Neural progenitor cell (in vitro differentiated cells): ENCODE results near the gene MRPS34. TPM values are rescaled to one million over a fixed set of nuclear protein-coding genes. Genes with fewer than 3 reads are reported as not detected.
A peak's percentile ranks its signal among the peaks of the same experiment; 100 is the strongest.

ENCODE experiments used
- DNase-seq: peaks from one replicate; pipeline ENCODE4 v3.0.0-alpha.2; 2016; ENCODE audit warnings: low spot score
- H2AFZ ChIP-seq: fragments of 200-600 bp; sonication (generic); replicated peaks from 2 replicates; pipeline ENCODE4 v1.6.1; 2016; ENCODE audit warnings: antibody characterized with exemption
- H3F3A ChIP-seq: fragments of 200-600 bp; sonication (generic); 2 replicates; pipeline ENCODE4 v1.6.1; 2016; ENCODE audit warnings: antibody characterized with exemption, low read depth
- H3K27ac ChIP-seq: fragments of 200-600 bp; sonication (generic); 2 replicates; pipeline ENCODE4 v1.5.1; 2016; ENCODE audit warnings: mild to moderate bottlenecking
- H3K27me3 ChIP-seq: fragments of 200-600 bp; sonication (generic); 2 replicates; pipeline ENCODE4 v1.6.1; 2016; ENCODE audit warnings: mild to moderate bottlenecking, moderate library complexity
- H3K36me3 ChIP-seq: fragments of 200-600 bp; sonication (generic); 2 replicates; pipeline ENCODE4 v1.5.1; 2016
- H3K4me1 ChIP-seq: fragments of 200-600 bp; sonication (generic); 2 replicates; pipeline ENCODE4 v1.6.1; 2016; ENCODE audit warnings: mixed run types
- H3K4me2 ChIP-seq: fragments of 200-600 bp; sonication (generic); 2 replicates; pipeline ENCODE4 v1.6.1; 2016
- H3K4me3 ChIP-seq: fragments of 200-600 bp; sonication (generic); 2 replicates; pipeline ENCODE4 v1.5.1; 2016
- H3K79me2 ChIP-seq: fragments of 200-600 bp; sonication (generic); 2 replicates; pipeline ENCODE4 v1.6.1; 2016; ENCODE audit warnings: low read depth
- H3K9ac ChIP-seq: fragments of 200-600 bp; sonication (generic); 2 replicates; pipeline ENCODE4 v1.6.1; 2016
- H3K9me3 ChIP-seq: fragments of 200-600 bp; sonication (generic); 2 replicates; pipeline ENCODE4 v1.5.1; 2016; ENCODE audit warnings: low read depth
- H4K20me1 ChIP-seq: fragments of 200-600 bp; sonication (generic); 2 replicates; pipeline ENCODE4 v1.6.1; 2016; ENCODE audit warnings: low read depth
- H3K27ac Mint-ChIP-seq: 3 replicates; pipeline ENCODE4 v1.8.0; 2021; ENCODE audit warnings: mixed read lengths
- H3K27me3 Mint-ChIP-seq: 2 replicates; pipeline ENCODE4 v1.8.0; 2022; ENCODE audit warnings: low read depth, mild to moderate bottlenecking, inconsistent platforms, moderate library complexity, mixed read lengths; ENCODE audit not compliant: insufficient read depth
- H3K36me3 Mint-ChIP-seq: 3 replicates; pipeline ENCODE4 v1.8.0; 2021; ENCODE audit warnings: mixed read lengths
- H3K4me1 Mint-ChIP-seq: 3 replicates; pipeline ENCODE4 v1.8.0; 2021; ENCODE audit warnings: mixed read lengths
- H3K4me3 Mint-ChIP-seq: 3 replicates; pipeline ENCODE4 v1.8.0; 2021; ENCODE audit warnings: mild to moderate bottlenecking, moderate library complexity, mixed read lengths
- H3K9me3 Mint-ChIP-seq: 3 replicates; pipeline ENCODE4 v1.8.0; 2020; ENCODE audit warnings: mixed read lengths
- CTCF ChIP-seq: fragments of 200-600 bp; sonication (generic); IDR thresholded peaks from 2 replicates; pipeline ENCODE4 v1.5.1; 2017; ENCODE audit warnings: antibody characterized with exemption, mild to moderate bottlenecking
- EZH2 ChIP-seq: fragments of 200-600 bp; sonication (generic); IDR thresholded peaks from 2 replicates; pipeline ENCODE4 v1.6.1; 2017; ENCODE audit warnings: antibody characterized with exemption, mild to moderate bottlenecking, moderate library complexity
- EZH2phosphoT487 ChIP-seq: fragments of 200-600 bp; sonication (generic); IDR thresholded peaks from 2 replicates; pipeline ENCODE4 v1.6.1; 2017; ENCODE audit warnings: antibody characterized with exemption
- total RNA-seq: library from RNA; depleted of rRNA; stranded (reverse); fragments of >200 nt; gene quantifications from 2 replicates; pipeline ENCODE4 v1.2.3, GENCODE V29; 2015; ENCODE audit warnings: low replicate concordance

The MRPS34 gene
- total RNA-seq, 1 donor from 2014 or later: 48.4 TPM

- Histone ChIP-seq H3K36me3 (no peaks in the 10 kb centered on the region), H3K79me2 (peaks cover 21% of the 10 kb centered on the region), H4K20me1 (peaks cover 38% of the 10 kb centered on the region), H3K9me3 (no peaks in the 10 kb centered on the region), H2AFZ (no peak overlapping the region), H3K4me2 (no peak overlapping the region), H3K4me3 (no peak overlapping the region), H3K4me1 (peaks cover 5% of the 10 kb centered on the region), H3K9ac (no peak overlapping the region), H3K27me3 (no peaks in the 10 kb centered on the region), H3F3A (peaks cover 7% of the 10 kb centered on the region), H3K27ac (no peak overlapping the region)
- peak overlapping the region; percentile 79 for H3K4me3 Mint-ChIP-seq
- peaks cover 3% of the 10 kb centered on the region for H3K36me3 Mint-ChIP-seq
- TF ChIP-seq CTCF: no peak
- H3K27me3 Mint-ChIP-seq: peaks cover 7% of the 10 kb centered on the region
- peaks cover 10% of the 10 kb centered on the region for H3K4me1 Mint-ChIP-seq
- DNase-seq: no peak
- no peaks in the 10 kb centered on the region for H3K9me3 Mint-ChIP-seq
- H3K27ac Mint-ChIP-seq: peak overlapping the region; percentile 50
Measured at GRCh38 chr16:1769402-1770300, 3.3 kb downstream of the MRPS34 start.

- H3K27ac Mint-ChIP-seq: no peak overlapping the region
- no peak overlapping the region for H3K4me3 Mint-ChIP-seq
- Histone ChIP-seq H3F3A (peaks cover 7% of the 10 kb centered on the region), H4K20me1 (peaks cover 38% of the 10 kb centered on the region), H3K9ac (no peak overlapping the region), H3K27ac (no peak overlapping the region), H3K27me3 (no peaks in the 10 kb centered on the region), H3K4me3 (no peak overlapping the region), H3K4me1 (no peaks in the 10 kb centered on the region), H3K79me2 (peaks cover 13% of the 10 kb centered on the region), H3K4me2 (no peak overlapping the region), H2AFZ (no peak overlapping the region), H3K36me3 (no peaks in the 10 kb centered on the region), H3K9me3 (no peaks in the 10 kb centered on the region)
- peaks cover 9% of the 10 kb centered on the region for H3K4me1 Mint-ChIP-seq
- DNase-seq: no peak
- H3K9me3 Mint-ChIP-seq: no peaks in the 10 kb centered on the region
- peaks cover 3% of the 10 kb centered on the region for H3K36me3 Mint-ChIP-seq
- H3K27me3 Mint-ChIP-seq: peaks cover 7% of the 10 kb centered on the region
- TF ChIP-seq EZH2phosphoT487 (no peak), CTCF (no peak), EZH2 (no peak)
Measured at GRCh38 chr16:1768767-1769401, 4.0 kb downstream of the MRPS34 start.

GRCh38 chr16:1768061-1768766 lies 4.7 kb downstream of the MRPS34 start:
- H3K36me3 Mint-ChIP-seq: peaks cover 3% of the 10 kb centered on the region
- no peaks in the 10 kb centered on the region for H3K27me3 ChIP-seq
- no peak overlapping the region for H3K4me3 Mint-ChIP-seq
- H3K27ac ChIP-seq: no peak overlapping the region
- H3K4me1 Mint-ChIP-seq: peaks cover 7% of the 10 kb centered on the region
- no peaks in the 10 kb centered on the region for H3K4me1 ChIP-seq
- no peak overlapping the region for H3K4me2 ChIP-seq
- no peak overlapping the region for H3K9ac ChIP-seq
- H3K79me2 ChIP-seq: peaks cover 11% of the 10 kb centered on the region
- no peaks in the 10 kb centered on the region for H3K9me3 ChIP-seq
- no peak overlapping the region for H3K27ac Mint-ChIP-seq
- no peak for DNase-seq
- no peak overlapping the region for H2AFZ ChIP-seq
- no peak overlapping the region for H3K4me3 ChIP-seq
- peaks cover 41% of the 10 kb centered on the region for H4K20me1 ChIP-seq
- H3K9me3 Mint-ChIP-seq: no peaks in the 10 kb centered on the region
- H3F3A ChIP-seq: peaks cover 11% of the 10 kb centered on the region
- no peak for TF ChIP-seq EZH2
- TF ChIP-seq EZH2phosphoT487: no peak
- TF ChIP-seq CTCF: no peak
- peaks cover 7% of the 10 kb centered on the region for H3K27me3 Mint-ChIP-seq
- no peaks in the 10 kb centered on the region for H3K36me3 ChIP-seq
